IMR-90 (cell line): ENCODE data around the gene C17orf67. TPM values are rescaled to one million over a fixed set of nuclear protein-coding genes. Genes with fewer than 3 reads are reported as not detected.

ENCODE experiments used
- ATAC-seq: fragments of 200-7000 bp; cut with Tn5 transposase; 2 replicates; pipeline ENCODE4 v1.9.1; 2020; ENCODE audit warnings: low read depth, mild to moderate bottlenecking, moderate library complexity
- BruUV-seq: library from RNA; stranded (reverse); fragments of 400-500 nt; replicated peaks from 2 replicates; lab custom pipeline; 2021; lab: Mats Ljungman, UMichigan
- CTCF ChIA-PET: fragments of 300-600 bp; formaldehyde crosslinking; extraction: SDS; loops from one replicate; lab custom pipeline; 2021; ENCODE audit warnings: antibody characterized with exemption; lab: Yijun Ruan, JAX
- POLR2A ChIA-PET: fragments of 300-600 bp; sonication (Branson Sonifier 250); formaldehyde crosslinking; loops from one replicate; lab custom pipeline; 2022; ENCODE audit warnings: antibody characterized with exemption; ENCODE audit not compliant: unreplicated experiment; lab: Charles Lee
- DNase-seq: peaks from one replicate; pipeline ENCODE4 v3.0.0; 2013
- H2AFZ ChIP-seq: replicated peaks from 2 replicates; pipeline ENCODE3; 2013; ENCODE audit warnings: low read length, mild to moderate bottlenecking; ENCODE audit not compliant: poor library complexity
- H2AK5ac ChIP-seq: 2 replicates; pipeline ENCODE4 v1.6.1; 2013; ENCODE audit warnings: low read depth, low read length, inconsistent platforms
- H2AK9ac ChIP-seq: replicated peaks from 2 replicates; pipeline ENCODE3; 2013; ENCODE audit warnings: mild to moderate bottlenecking, low read depth, low read length, moderate library complexity; ENCODE audit not compliant: poor library complexity
- H2BK120ac ChIP-seq: 2 replicates; pipeline ENCODE4 v1.6.1; 2013; ENCODE audit warnings: low read depth, low read length, inconsistent platforms
- H2BK15ac ChIP-seq: 3 replicates; pipeline ENCODE4 v1.6.1; 2013; ENCODE audit warnings: low read depth, low read length, inconsistent platforms
- H2BK20ac ChIP-seq: 2 replicates; pipeline ENCODE4 v1.6.1; 2013; ENCODE audit warnings: low read depth, mild to moderate bottlenecking, inconsistent platforms, low read length, moderate library complexity
- H2BK5ac ChIP-seq: 2 replicates; pipeline ENCODE4 v1.6.1; 2013; ENCODE audit warnings: mild to moderate bottlenecking, low read depth, low read length, inconsistent platforms; ENCODE audit not compliant: poor library complexity, severe bottlenecking
- H3K14ac ChIP-seq: replicated peaks from 2 replicates; pipeline ENCODE4 v1.6.1; 2013; ENCODE audit warnings: low read depth, low read length, inconsistent platforms
- H3K18ac ChIP-seq: 2 replicates; pipeline ENCODE4 v1.6.1; 2013; ENCODE audit warnings: low read depth, low read length, control low read depth
- H3K23ac ChIP-seq: 2 replicates; pipeline ENCODE4 v1.6.1; 2013; ENCODE audit warnings: low read depth, low read length, inconsistent platforms
- H3K27ac ChIP-seq: 2 replicates; pipeline ENCODE4 v1.5.1; 2013; ENCODE audit warnings: mild to moderate bottlenecking, control low read depth, low read length; ENCODE audit not compliant: insufficient read depth
- H3K27me3 ChIP-seq: 2 replicates; pipeline ENCODE4 v1.6.1; 2013; ENCODE audit warnings: low read length; ENCODE audit not compliant: control insufficient read depth, insufficient read depth
- H3K36me3 ChIP-seq: 2 replicates; pipeline ENCODE4 v1.6.1; 2013; ENCODE audit warnings: low read length, mixed read lengths; ENCODE audit not compliant: control insufficient read depth, insufficient read depth
- H3K4ac ChIP-seq: 2 replicates; pipeline ENCODE4 v1.6.1; 2013; ENCODE audit warnings: low read depth, low read length, inconsistent platforms
- H3K4me1 ChIP-seq: 2 replicates; pipeline ENCODE4 v1.6.1; 2013; ENCODE audit warnings: low read length, mixed read lengths; ENCODE audit not compliant: control insufficient read depth, insufficient read depth
- H3K4me2 ChIP-seq: 2 replicates; pipeline ENCODE4 v1.6.1; 2013; ENCODE audit warnings: low read depth, mild to moderate bottlenecking, control low read depth, low read length, moderate library complexity
- H3K4me3 ChIP-seq: 2 replicates; pipeline ENCODE4 v1.5.1; 2013; ENCODE audit warnings: low read depth, mild to moderate bottlenecking, control low read depth, low read length, moderate library complexity; ENCODE audit not compliant: insufficient read depth
- H3K56ac ChIP-seq: 2 replicates; pipeline ENCODE4 v1.6.1; 2013; ENCODE audit warnings: low read length, inconsistent platforms; ENCODE audit not compliant: insufficient read depth; ENCODE audit errors: extremely low read depth
- H3K79me1 ChIP-seq, 2 experiments: 2 replicates each; pipeline ENCODE4 v1.6.1; 2013; ENCODE audit warnings: low read length in 2 of 2, inconsistent platforms in 1 of 2, low read depth in 1 of 2
- H3K9ac ChIP-seq: 2 replicates; pipeline ENCODE4 v1.6.1; 2013; ENCODE audit warnings: low read depth, low read length, control low read depth
- H3K9me1 ChIP-seq: 2 replicates; pipeline ENCODE4 v1.6.1; 2013; ENCODE audit warnings: low read length, inconsistent platforms; ENCODE audit not compliant: insufficient read depth
- H3K9me3 ChIP-seq: 2 replicates; pipeline ENCODE4 v1.6.1; 2013; ENCODE audit warnings: low read length; ENCODE audit not compliant: control insufficient read depth, insufficient read depth
- H4K20me1 ChIP-seq: 2 replicates; pipeline ENCODE4 v1.6.1; 2013; ENCODE audit warnings: low read length, inconsistent platforms; ENCODE audit not compliant: insufficient read depth
- H4K5ac ChIP-seq: 2 replicates; pipeline ENCODE4 v1.6.1; 2013; ENCODE audit warnings: mild to moderate bottlenecking, low read depth, low read length, control low read depth
- H4K8ac ChIP-seq, 2 experiments: 2 replicates each; pipeline ENCODE4 v1.6.1; 2013; ENCODE audit warnings: low read depth in 2 of 2, low read length in 2 of 2, control low read depth in 1 of 2, inconsistent platforms in 1 of 2
- H4K91ac ChIP-seq: 2 replicates; pipeline ENCODE4 v1.6.1; 2013; ENCODE audit warnings: low read depth, low read length, inconsistent platforms; ENCODE audit not compliant: insufficient read depth
- BHLHE40 ChIP-seq: fragments of 150-350 bp; IDR thresholded peaks from 2 replicates; pipeline ENCODE4 v1.6.1; 2016; ENCODE audit warnings: mild to moderate bottlenecking, low read depth, low read length
- CEBPB ChIP-seq: IDR thresholded peaks from 2 replicates; pipeline ENCODE4 v1.6.1; 2012; ENCODE audit warnings: low read depth, low read length, improper control_type of control experiment
- CHD1 ChIP-seq: IDR thresholded peaks from 2 replicates; pipeline ENCODE4 v1.6.1; 2012; ENCODE audit warnings: low read depth, low read length, improper control_type of control experiment
- FOS ChIP-seq: fragments of 150-350 bp; IDR thresholded peaks from 2 replicates; pipeline ENCODE4 v1.6.1; 2016; ENCODE audit warnings: low read depth, low read length
- MAFK ChIP-seq: IDR thresholded peaks from 2 replicates; pipeline ENCODE4 v1.6.1; 2012; ENCODE audit warnings: low read depth, low read length, improper control_type of control experiment
- MAZ ChIP-seq: IDR thresholded peaks from 2 replicates; pipeline ENCODE4 v1.6.1; 2012; ENCODE audit warnings: low read depth, mild to moderate bottlenecking, low read length, improper control_type of control experiment, moderate library complexity, borderline replicate concordance
- MXI1 ChIP-seq: IDR thresholded peaks from 2 replicates; pipeline ENCODE4 v1.6.1; 2012; ENCODE audit warnings: low read depth, mild to moderate bottlenecking, low read length, moderate library complexity, borderline replicate concordance
- NFE2L2 ChIP-seq: fragments of 150-350 bp; IDR thresholded peaks from 2 replicates; pipeline ENCODE4 v1.6.1; 2016; ENCODE audit warnings: low read depth, mild to moderate bottlenecking, low read length
- POLR2A ChIP-seq: IDR thresholded peaks from 2 replicates; pipeline ENCODE4 v1.6.1; 2012; ENCODE audit warnings: mild to moderate bottlenecking, low read depth, low read length
- RCOR1 ChIP-seq: IDR thresholded peaks from 2 replicates; pipeline ENCODE4 v1.6.1; 2012; ENCODE audit warnings: mild to moderate bottlenecking, low read length, improper control_type of control experiment; ENCODE audit not compliant: insufficient replicate concordance
- SMC3 ChIP-seq: fragments of 150-350 bp; IDR thresholded peaks from 2 replicates; pipeline ENCODE4 v1.6.1; 2016; ENCODE audit warnings: low read depth, mild to moderate bottlenecking, antibody characterized with exemption, low read length, moderate library complexity
- WGBS, 2 experiments: methylation state at CpG; one replicate each; pipeline versions ENCODE4 v1.1.5 to v1.1.7; 2013; ENCODE audit warnings: missing lambda C conversion rate in 2 of 2; ENCODE audit not compliant: insufficient read length in 1 of 2; ENCODE audit errors: extremely low coverage in 2 of 2; 5-methylcytosine and 5-hydroxymethylcytosine counted together
- dilution Hi-C: fragments of 300-500 bp; cut with HindIII; formaldehyde crosslinking; loops from one replicate; pipeline ENCODE4 v1.14.3; 2018; ENCODE audit warnings: low sequenced_read_pairs; ENCODE audit not compliant: unreplicated experiment
- in situ Hi-C: fragments of 300-500 bp; cut with MboI; formaldehyde crosslinking; loops from 3 replicates; pipeline ENCODE4 v1.14.3; 2019; ENCODE audit warnings: low sequenced_read_pairs, inconsistent platforms, mixed read lengths
- intact Hi-C: fragments of 100-400 bp; cut with micrococcal nuclease; formaldehyde crosslinking; loops from 2 replicates; pipeline ENCODE4 v1.10.0; 2022
- polyA plus RNA-seq, 3 experiments: library from polyadenylated mRNA; depleted of rRNA; stranded (reverse); fragments of >200 nt; gene quantifications; 2 replicates each; pipeline ENCODE4 v1.2.3, GENCODE V29; 2012; ENCODE audit warnings: low replicate concordance in 1 of 3
- total RNA-seq: library from RNA; depleted of rRNA; stranded (reverse); fragments of >200 nt; gene quantifications from 2 replicates; pipeline ENCODE4 v1.2.3, GENCODE V29; 2012
- TF ChIP-seq, protein P1 (sequence below): fragments of 150-350 bp; IDR thresholded peaks from 2 replicates; pipeline ENCODE4 v1.6.1; 2016; ENCODE audit warnings: low read depth, mild to moderate bottlenecking, low read length, moderate library complexity, borderline replicate concordance
- TF ChIP-seq, protein P2 (sequence below): fragments of 150-350 bp; IDR thresholded peaks from 2 replicates; pipeline ENCODE4 v1.6.1; 2017; ENCODE audit warnings: mild to moderate bottlenecking, antibody characterized with exemption, low read length, low read depth
- TF ChIP-seq, protein P3 (sequence below): conservative IDR thresholded peaks from 2 replicates; pipeline ENCODE4 v1.5.1; 2012; ENCODE audit warnings: mild to moderate bottlenecking, low read depth, low read length, improper control_type of control experiment

The C17orf67 gene
- total and polyA plus RNA-seq, 2 of the 4 experiments (the other 2 are of a cell fraction) = 0.18 to 1.1 TPM

- Histone ChIP-seq H2AK5ac (peak overlapping the region; percentile 93), H3K27me3 (no peaks in the 10 kb centered on the region), H3K18ac (peak overlapping the region; percentile 98), H4K91ac (peak overlapping the region; percentile 91), H4K8ac (peak overlapping the region; percentile 84 to 96), H2BK5ac (peak overlapping the region; percentile 79), H3K14ac (peak overlapping the region; percentile 75), H3K9me1 (peaks cover 20% of the 10 kb centered on the region), H3K4me2 (no peak overlapping the region; the same call in 1 of the 2 replicates), H4K20me1 (no peaks in the 10 kb centered on the region), H3K9me3 (no peaks in the 10 kb centered on the region), H2BK15ac (peak overlapping the region; percentile 53; the same call in 2 of the 3 replicates), H3K9ac (peak overlapping the region; percentile 60), H2BK20ac (peak overlapping the region; percentile 99), H4K5ac (peak overlapping the region; percentile 93), H3K4me3 (no peak overlapping the region), H3K27ac (peak overlapping the region; percentile 84), H3K4ac (peak overlapping the region; percentile 75), H2AFZ (peak overlapping the region; percentile 62), H2BK120ac (peak overlapping the region; percentile 91), H3K79me1 (0 out of 4 replicates have a peak, but pooled peaks cover 0 to 4% of the 10 kb centered on the region in 2 experiments), H3K56ac (peak overlapping the region; percentile 58; the same call in 1 of the 2 replicates), H3K23ac (peak overlapping the region; percentile 26), H2AK9ac (peak overlapping the region; percentile 53), H3K36me3 (no peaks in the 10 kb centered on the region), H3K4me1 (peaks cover 26% of the 10 kb centered on the region)
- CTCF ChIA-PET = interaction anchor here (0.6 to 1.9 kb wide), 5 partner anchors 25 to 1136 kb away, joined by 3 to 8 read pairs (median 3); no protein-coding TSS in a partner anchor
- POLR2A ChIA-PET = interaction anchor here (0.6 kb wide), 3 partner anchors 17 to 372 kb away, joined by 3 to 6 read pairs (median 4); no protein-coding TSS in a partner anchor
- DNase-seq = peak; percentile 56
- peak; percentile 57 for ATAC-seq
- dilution Hi-C loops (no loop called here), in situ Hi-C loops (no loop called here), intact Hi-C loops (no loop called here)
- WGBS, 2 experiments = 60% methylated on average over 1 of the region's 8 CpGs; no CpG with 5 or more reads in 1 of the 2 experiments
- no TSS peak for BruUV-seq
- no peak for TF ChIP-seq CHD1
- no peak for TF ChIP-seq NFE2L2
- no peak for TF ChIP-seq SMC3
- no peak for TF ChIP-seq MAFK
- TF ChIP-seq FOS = no peak
- TF ChIP-seq CEBPB = no peak
- TF ChIP-seq, protein P1, sequence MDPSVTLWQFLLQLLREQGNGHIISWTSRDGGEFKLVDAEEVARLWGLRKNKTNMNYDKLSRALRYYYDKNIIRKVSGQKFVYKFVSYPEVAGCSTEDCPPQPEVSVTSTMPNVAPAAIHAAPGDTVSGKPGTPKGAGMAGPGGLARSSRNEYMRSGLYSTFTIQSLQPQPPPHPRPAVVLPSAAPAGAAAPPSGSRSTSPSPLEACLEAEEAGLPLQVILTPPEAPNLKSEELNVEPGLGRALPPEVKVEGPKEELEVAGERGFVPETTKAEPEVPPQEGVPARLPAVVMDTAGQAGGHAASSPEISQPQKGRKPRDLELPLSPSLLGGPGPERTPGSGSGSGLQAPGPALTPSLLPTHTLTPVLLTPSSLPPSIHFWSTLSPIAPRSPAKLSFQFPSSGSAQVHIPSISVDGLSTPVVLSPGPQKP = no peak
- no peak for TF ChIP-seq POLR2A
- no peak for TF ChIP-seq MAZ
- TF ChIP-seq BHLHE40 = no peak
- TF ChIP-seq, protein P2, sequence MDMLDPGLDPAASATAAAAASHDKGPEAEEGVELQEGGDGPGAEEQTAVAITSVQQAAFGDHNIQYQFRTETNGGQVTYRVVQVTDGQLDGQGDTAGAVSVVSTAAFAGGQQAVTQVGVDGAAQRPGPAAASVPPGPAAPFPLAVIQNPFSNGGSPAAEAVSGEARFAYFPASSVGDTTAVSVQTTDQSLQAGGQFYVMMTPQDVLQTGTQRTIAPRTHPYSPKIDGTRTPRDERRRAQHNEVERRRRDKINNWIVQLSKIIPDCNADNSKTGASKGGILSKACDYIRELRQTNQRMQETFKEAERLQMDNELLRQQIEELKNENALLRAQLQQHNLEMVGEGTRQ = no peak
- no peak for TF ChIP-seq RCOR1
- no peak for TF ChIP-seq MXI1
- TF ChIP-seq, protein P3, sequence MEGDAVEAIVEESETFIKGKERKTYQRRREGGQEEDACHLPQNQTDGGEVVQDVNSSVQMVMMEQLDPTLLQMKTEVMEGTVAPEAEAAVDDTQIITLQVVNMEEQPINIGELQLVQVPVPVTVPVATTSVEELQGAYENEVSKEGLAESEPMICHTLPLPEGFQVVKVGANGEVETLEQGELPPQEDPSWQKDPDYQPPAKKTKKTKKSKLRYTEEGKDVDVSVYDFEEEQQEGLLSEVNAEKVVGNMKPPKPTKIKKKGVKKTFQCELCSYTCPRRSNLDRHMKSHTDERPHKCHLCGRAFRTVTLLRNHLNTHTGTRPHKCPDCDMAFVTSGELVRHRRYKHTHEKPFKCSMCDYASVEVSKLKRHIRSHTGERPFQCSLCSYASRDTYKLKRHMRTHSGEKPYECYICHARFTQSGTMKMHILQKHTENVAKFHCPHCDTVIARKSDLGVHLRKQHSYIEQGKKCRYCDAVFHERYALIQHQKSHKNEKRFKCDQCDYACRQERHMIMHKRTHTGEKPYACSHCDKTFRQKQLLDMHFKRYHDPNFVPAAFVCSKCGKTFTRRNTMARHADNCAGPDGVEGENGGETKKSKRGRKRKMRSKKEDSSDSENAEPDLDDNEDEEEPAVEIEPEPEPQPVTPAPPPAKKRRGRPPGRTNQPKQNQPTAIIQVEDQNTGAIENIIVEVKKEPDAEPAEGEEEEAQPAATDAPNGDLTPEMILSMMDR = no peak
Observed at GRCh38 chr17:56754523-56755208, 79.1 kb downstream of the C17orf67 start.
